CD4-positive, alpha-beta memory T cell (primary cell): Measurements from ENCODE around the gene KDM2A. TPM values are rescaled to one million over a fixed set of nuclear protein-coding genes. Genes with fewer than 3 reads are reported as not detected.

Experiments used
- CTCF ChIA-PET: fragments of 350-600 bp; sonication (Branson Sonifier 250); formaldehyde crosslinking; loops from one replicate; lab custom pipeline; 2021; ENCODE audit warnings: inconsistent platforms; ENCODE audit not compliant: partially characterized antibody; lab: Charles Lee
- POLR2A ChIA-PET: fragments of 350-600 bp; sonication (Branson Sonifier 250); formaldehyde crosslinking; loops from one replicate; lab custom pipeline; 2021; ENCODE audit not compliant: partially characterized antibody; lab: Charles Lee
- DNase-seq, 5 donors: peaks; one replicate each; pipeline versions ENCODE4 v3.0.0 to v3.0.0-alpha.2; 2020 to 2022; ENCODE audit warnings: mixed read lengths in 1 of 5
- H3K27ac ChIP-seq: one replicate; pipeline ENCODE4 v1.7.0; 2013; ENCODE audit warnings: low read depth, low read length
- H3K27me3 ChIP-seq: 2 replicates; pipeline ENCODE4 v1.7.0; 2013; ENCODE audit warnings: mild to moderate bottlenecking, low read length, moderate library complexity; ENCODE audit not compliant: insufficient read depth
- H3K36me3 ChIP-seq: 2 replicates; pipeline ENCODE4 v1.7.0; 2013; ENCODE audit warnings: mild to moderate bottlenecking, low read length, moderate library complexity; ENCODE audit not compliant: insufficient read depth
- H3K4me1 ChIP-seq: 2 replicates; pipeline ENCODE4 v1.7.0; 2013; ENCODE audit warnings: mild to moderate bottlenecking, low read length, moderate library complexity; ENCODE audit not compliant: insufficient read depth
- H3K4me3 ChIP-seq, 2 donors: one replicate each; pipeline ENCODE4 v1.7.0; 2013; ENCODE audit warnings: low read length in 2 of 2, mild to moderate bottlenecking in 1 of 2
- H3K9me3 ChIP-seq, 2 donors: one replicate each; pipeline ENCODE4 v1.7.0; 2013; ENCODE audit warnings: low read length in 2 of 2, control low read depth in 1 of 2; ENCODE audit not compliant: control insufficient read depth in 1 of 2
- H3K27ac Mint-ChIP-seq, 7 donors: one replicate each; pipeline ENCODE4 v1.8.0; 2020 to 2021; ENCODE audit warnings: mixed read lengths in 7 of 7, mild to moderate bottlenecking in 6 of 7, inconsistent platforms in 3 of 7, moderate library complexity in 3 of 7
- H3K27me3 Mint-ChIP-seq, 2 donors: one replicate each; pipeline ENCODE4 v1.8.0; 2020 to 2021; ENCODE audit warnings: mixed read lengths in 2 of 2
- H3K36me3 Mint-ChIP-seq, 2 donors: one replicate each; pipeline ENCODE4 v1.8.0; 2020 to 2021; ENCODE audit warnings: mixed read lengths in 2 of 2, inconsistent platforms in 1 of 2, mild to moderate bottlenecking in 1 of 2
- H3K4me1 Mint-ChIP-seq, 4 donors: one replicate each; pipeline ENCODE4 v1.8.0; 2020 to 2021; ENCODE audit warnings: mixed read lengths in 4 of 4, mild to moderate bottlenecking in 1 of 4
- H3K4me3 Mint-ChIP-seq, 8 donors: one replicate each; pipeline ENCODE4 v1.8.0; 2020 to 2021; ENCODE audit warnings: mixed read lengths in 8 of 8, mild to moderate bottlenecking in 7 of 8, moderate library complexity in 6 of 8, inconsistent platforms in 3 of 8
- H3K9me3 Mint-ChIP-seq, 8 donors: one replicate each; pipeline ENCODE4 v1.8.0; 2020 to 2021; ENCODE audit warnings: mixed read lengths in 8 of 8, mild to moderate bottlenecking in 5 of 8, inconsistent platforms in 3 of 8, moderate library complexity in 1 of 8
- intact Hi-C: fragments of 100-400 bp; cut with micrococcal nuclease; formaldehyde crosslinking; loops from one replicate; pipeline ENCODE4 v1.15.1; 2023
- polyA plus RNA-seq, 2 donors: library from polyadenylated mRNA; unstranded; fragments of 300-500 nt; fragmentation: Illumina TruSeq; gene quantifications; one replicate each; pipeline ENCODE4 v1.2.3, GENCODE V29; 2021
- total RNA-seq, 2 experiments: library from RNA; stranded (reverse); gene quantifications; one replicate each; pipeline ENCODE4 v1.2.3, GENCODE V29; 2021

Gene KDM2A
- total and polyA plus RNA-seq, 4 experiments from 2014 or later = 14.0 to 200 (median 105) TPM

GRCh38 chr11:67239783-67240575 lies 120.9 kb downstream of the KDM2A start:
- H3K4me1 ChIP-seq = peaks cover 39% of the 10 kb centered on the region
- Mint-ChIP-seq H3K36me3 (peaks cover 35 to 46% of the 10 kb centered on the region in 2 donors), H3K27ac (peak overlapping the region; percentile 96 to 100 (median 100)), H3K27me3 (no peaks in the 10 kb centered on the region), H3K9me3 (peaks cover 0 to 3% (median 0%) of the 10 kb centered on the region in 8 donors), H3K4me1 (peaks cover 39 to 62% (median 48%) of the 10 kb centered on the region in 4 donors), H3K4me3 (peak overlapping the region; percentile 96 to 100 (median 99))
- ChIA-PET CTCF (interaction anchor here (0.8 to 2.8 kb wide), 9 partner anchors 13 to 1351 kb away, joined by 3 to 16 read pairs (median 3); partner anchors contain the start of genes ANKRD13D, FIBP, KDM2A and PPP1CA), POLR2A (interaction anchor here (0.8 to 4.4 kb wide), 51 partner anchors 9 to 1743 kb away, joined by 3 to 72 read pairs (median 6); partner anchors contain the start of genes AIP, ANKRD13D, CLCF1 and GRK2)
- no peaks in the 10 kb centered on the region for H3K9me3 ChIP-seq
- peak overlapping the region; percentile 97 for H3K27ac ChIP-seq
- peak overlapping the region; percentile 52 to 87 for H3K4me3 ChIP-seq
- no peaks in the 10 kb centered on the region for H3K27me3 ChIP-seq
- intact Hi-C loops = loop anchor here (1.0 to 2.0 kb wide), 4 partner anchors 23 to 269 kb away; partner anchors contain the start of genes CDK2AP2 and KDM2A
- peaks cover 23% of the 10 kb centered on the region for H3K36me3 ChIP-seq
- DNase-seq = peak; percentile 95 to 100 (median 98)

- peak overlapping the region; percentile 96 to 100 (median 100) for H3K27ac Mint-ChIP-seq
- Histone ChIP-seq H3K9me3 (no peaks in the 10 kb centered on the region), H3K4me1 (peaks cover 39% of the 10 kb centered on the region), H3K27ac (peak overlapping the region; percentile 97), H3K4me3 (peak overlapping the region; percentile 52 to 87), H3K36me3 (peaks cover 31% of the 10 kb centered on the region), H3K27me3 (no peaks in the 10 kb centered on the region)
- CTCF ChIA-PET = interaction anchor here (0.8 to 2.8 kb wide), 9 partner anchors 10 to 1352 kb away, joined by 3 to 16 read pairs (median 4); partner anchors contain the start of genes ANKRD13D, FIBP and KDM2A
- H3K36me3 Mint-ChIP-seq = peaks cover 44 to 54% of the 10 kb centered on the region in 2 donors
- H3K4me3 Mint-ChIP-seq = peak overlapping the region; percentile 96 to 100 (median 99)
- H3K27me3 Mint-ChIP-seq = no peaks in the 10 kb centered on the region
- H3K4me1 Mint-ChIP-seq = peaks cover 41 to 70% (median 50%) of the 10 kb centered on the region in 4 donors
- intact Hi-C loops = loop anchor here (1.0 to 2.0 kb wide), 5 partner anchors 22 to 268 kb away; partner anchors contain the start of gene CDK2AP2
- POLR2A ChIA-PET = interaction anchor here (0.5 to 4.4 kb wide), 44 partner anchors 10 to 1382 kb away, joined by 3 to 72 read pairs (median 6); partner anchors contain the start of genes AIP, ANKRD13D, CLCF1 and GRK2
- DNase-seq = peak; percentile 81 to 96 (median 86)
- peaks cover 0 to 3% (median 0%) of the 10 kb centered on the region in 8 donors for H3K9me3 Mint-ChIP-seq
Observed at GRCh38 chr11:67240576-67241389, 121.7 kb downstream of the KDM2A start.

- H3K4me1 ChIP-seq = peaks cover 39% of the 10 kb centered on the region
- H3K4me1 Mint-ChIP-seq = peaks cover 43 to 74% (median 50%) of the 10 kb centered on the region in 4 donors
- peaks cover 46% of the 10 kb centered on the region for H3K36me3 ChIP-seq
- H3K36me3 Mint-ChIP-seq = peaks cover 53 to 66% of the 10 kb centered on the region in 2 donors
- H3K27ac ChIP-seq = peak overlapping the region; percentile 97
- H3K27me3 Mint-ChIP-seq = no peaks in the 10 kb centered on the region
- POLR2A ChIA-PET = interaction anchor here (2.8 kb wide), 1 partner anchor 12 kb away, joined by 14 read pairs; no protein-coding TSS in a partner anchor
- intact Hi-C loops = no loop called here
- peaks cover 0 to 3% (median 0%) of the 10 kb centered on the region in 8 donors for H3K9me3 Mint-ChIP-seq
- no peak for DNase-seq
- H3K4me3 ChIP-seq = peak overlapping the region; percentile 5 to 36
- H3K4me3 Mint-ChIP-seq = peak overlapping the region; percentile 96 to 100 (median 99)
- no peaks in the 10 kb centered on the region for H3K27me3 ChIP-seq
- CTCF ChIA-PET = interaction anchor here (1.2 kb wide), 2 partner anchors 20 to 75 kb away, joined by 3 to 4 read pairs; no protein-coding TSS in a partner anchor
- H3K9me3 ChIP-seq = no peaks in the 10 kb centered on the region
- peak overlapping the region; percentile 85 to 100 (median 95) for H3K27ac Mint-ChIP-seq
Observed at GRCh38 chr11:67242548-67242947, 123.5 kb downstream of the KDM2A start.

- H3K36me3 Mint-ChIP-seq = peaks cover 56 to 70% of the 10 kb centered on the region in 2 donors
- no peaks in the 10 kb centered on the region for H3K27me3 Mint-ChIP-seq
- peak overlapping the region; percentile 85 to 100 (median 95) for H3K27ac Mint-ChIP-seq
- peaks cover 0 to 3% (median 0%) of the 10 kb centered on the region in 8 donors for H3K9me3 Mint-ChIP-seq
- H3K4me3 ChIP-seq = peak overlapping the region in 1 of 2 donors; percentile 5
- ChIA-PET CTCF (interaction anchor here (1.2 kb wide), 2 partner anchors 19 to 75 kb away, joined by 3 to 4 read pairs; no protein-coding TSS in a partner anchor), POLR2A (interaction anchor here (2.8 kb wide), 1 partner anchor 11 kb away, joined by 14 read pairs; no protein-coding TSS in a partner anchor)
- H3K27me3 ChIP-seq = no peaks in the 10 kb centered on the region
- peaks cover 43 to 77% (median 51%) of the 10 kb centered on the region in 4 donors for H3K4me1 Mint-ChIP-seq
- DNase-seq = no peak
- no peaks in the 10 kb centered on the region for H3K9me3 ChIP-seq
- peak overlapping the region; percentile 96 to 100 (median 99) for H3K4me3 Mint-ChIP-seq
- H3K4me1 ChIP-seq = peaks cover 39% of the 10 kb centered on the region
- H3K36me3 ChIP-seq = peaks cover 51% of the 10 kb centered on the region
- peak overlapping the region; percentile 97 for H3K27ac ChIP-seq
- intact Hi-C loops = no loop called here
Observed at GRCh38 chr11:67243051-67243450, 124.0 kb downstream of the KDM2A start.

- Mint-ChIP-seq H3K27me3 (no peaks in the 10 kb centered on the region), H3K4me1 (peaks cover 35 to 78% (median 49%) of the 10 kb centered on the region in 4 donors), H3K27ac (peak overlapping the region in 6 of 7 donors; percentile 54 to 87 (median 75)), H3K9me3 (peaks cover 0 to 2% (median 0%) of the 10 kb centered on the region in 8 donors), H3K4me3 (peak overlapping the region in 1 of 8 donors; percentile 59), H3K36me3 (peaks cover 76 to 86% of the 10 kb centered on the region in 2 donors)
- Histone ChIP-seq H3K4me3 (no peak overlapping the region), H3K36me3 (peaks cover 71% of the 10 kb centered on the region), H3K27me3 (no peaks in the 10 kb centered on the region), H3K9me3 (no peaks in the 10 kb centered on the region), H3K27ac (no peak overlapping the region), H3K4me1 (peaks cover 25% of the 10 kb centered on the region)
- intact Hi-C loops = no loop called here
- ChIA-PET POLR2A (interaction anchor here (2.8 kb wide), 1 partner anchor 9 kb away, joined by 14 read pairs; no protein-coding TSS in a partner anchor), CTCF (interaction anchor here (0.9 to 1.3 kb wide), 2 partner anchors 17 to 138 kb away, joined by 3 to 4 read pairs; no protein-coding TSS in a partner anchor)
- no peak for DNase-seq
Observed at GRCh38 chr11:67245046-67245445, 126.0 kb downstream of the KDM2A start.

- Mint-ChIP-seq H3K27ac (peak overlapping the region in 4 of 7 donors; percentile 24 to 77 (median 56)), H3K27me3 (no peaks in the 10 kb centered on the region), H3K4me1 (peaks cover 27 to 73% (median 46%) of the 10 kb centered on the region in 4 donors), H3K9me3 (peaks cover 0 to 1% (median 0%) of the 10 kb centered on the region in 8 donors), H3K4me3 (no peak overlapping the region), H3K36me3 (peaks cover 79 to 90% of the 10 kb centered on the region in 2 donors)
- ChIA-PET POLR2A (interaction anchor here (0.6 kb wide), 1 partner anchor 95 kb away, joined by 7 read pairs; no protein-coding TSS in a partner anchor), CTCF (interaction anchor here (2.3 kb wide), 1 partner anchor 15 kb away, joined by 12 read pairs; no protein-coding TSS in a partner anchor)
- DNase-seq = no peak
- Histone ChIP-seq H3K36me3 (peaks cover 94% of the 10 kb centered on the region), H3K27me3 (no peaks in the 10 kb centered on the region), H3K4me3 (no peak overlapping the region), H3K4me1 (peaks cover 29% of the 10 kb centered on the region), H3K9me3 (no peaks in the 10 kb centered on the region), H3K27ac (no peak overlapping the region)
- intact Hi-C loops = no loop called here
Observed at GRCh38 chr11:67247946-67248550, 129.0 kb downstream of the KDM2A start.
